WTC11 (cell line): ENCODE measurements around the gene MYO1F. TPM values are rescaled to one million over a fixed set of nuclear protein-coding genes. Genes with fewer than 3 reads are reported as not detected.
A peak's percentile ranks its signal among the peaks of the same experiment; 100 is the strongest.

Experiments
- ATAC-seq: fragments of 200-7000 bp; cut with Tn5 transposase; 2 replicates; pipeline ENCODE4 v1.10.0; 2021; ENCODE audit warnings: mild to moderate bottlenecking, moderate library complexity
- CTCF ChIA-PET: fragments of 300-600 bp; sonication (Branson Sonifier 250); formaldehyde crosslinking; loops from one replicate; lab custom pipeline; 2021; ENCODE audit warnings: antibody characterized with exemption; lab: Charles Lee
- POLR2A ChIA-PET: fragments of 350-600 bp; sonication (Branson Sonifier 250); formaldehyde crosslinking; loops from one replicate; lab custom pipeline; 2021; ENCODE audit warnings: antibody characterized with exemption; lab: Charles Lee
- DNase-seq: peaks from one replicate; pipeline ENCODE4 v3.0.0; 2021; ENCODE audit warnings: low spot score
- H3K27ac Mint-ChIP-seq: 2 replicates; pipeline ENCODE4 v1.8.0; 2021; ENCODE audit warnings: mixed read lengths
- H3K27me3 Mint-ChIP-seq: 2 replicates; pipeline ENCODE4 v1.8.0; 2021; ENCODE audit warnings: low read depth, mild to moderate bottlenecking, moderate library complexity, mixed read lengths
- H3K36me3 Mint-ChIP-seq: 2 replicates; pipeline ENCODE4 v1.8.0; 2021; ENCODE audit warnings: mixed read lengths
- H3K4me1 Mint-ChIP-seq: 2 replicates; pipeline ENCODE4 v1.8.0; 2022; ENCODE audit warnings: mixed read lengths
- H3K4me3 Mint-ChIP-seq: 2 replicates; pipeline ENCODE4 v1.8.0; 2021; ENCODE audit warnings: mild to moderate bottlenecking, moderate library complexity, mixed read lengths
- H3K9me3 Mint-ChIP-seq: 2 replicates; pipeline ENCODE4 v1.8.0; 2021; ENCODE audit warnings: mixed read lengths
- ATF6 ChIP-seq: sonication (generic); formaldehyde crosslinking; IDR thresholded peaks from 2 replicates; pipeline ENCODE4 v1.8.1; 2023; ENCODE audit warnings: mild to moderate bottlenecking, missing genetic modification reagents
- CBFB ChIP-seq: sonication (generic); formaldehyde crosslinking; IDR thresholded peaks from 2 replicates; pipeline ENCODE4 v1.8.1; 2022; ENCODE audit warnings: mild to moderate bottlenecking, low read depth, missing genetic modification reagents
- ETV6 ChIP-seq: sonication (generic); formaldehyde crosslinking; IDR thresholded peaks from 2 replicates; pipeline ENCODE4 v1.8.1; 2022; ENCODE audit warnings: mild to moderate bottlenecking, missing genetic modification reagents
- GRHL2 ChIP-seq: fragments of 250-450 bp; sonication (Bioruptor Pico); IDR thresholded peaks from 2 replicates; pipeline ENCODE4 v1.8.0; 2022; ENCODE audit warnings: mild to moderate bottlenecking, moderate library complexity; ENCODE audit not compliant: insufficient replicate concordance, severe bottlenecking
- HMGA2 ChIP-seq: fragments of 250-450 bp; sonication (Bioruptor Pico); IDR thresholded peaks from 2 replicates; pipeline ENCODE4 v1.4.0; 2021; ENCODE audit warnings: mild to moderate bottlenecking, moderate library complexity
- MXD4 ChIP-seq: fragments of 250-450 bp; sonication (Bioruptor Pico); IDR thresholded peaks from 2 replicates; pipeline ENCODE4 v1.8.0; 2021; ENCODE audit warnings: mild to moderate bottlenecking, moderate library complexity, borderline replicate concordance
- NR3C1 ChIP-seq: sonication (generic); formaldehyde crosslinking; conservative IDR thresholded peaks from 2 replicates; pipeline ENCODE4 v1.8.1; 2023; ENCODE audit warnings: low read depth, mild to moderate bottlenecking, missing genetic modification reagents
- ZBTB21 ChIP-seq: sonication (generic); formaldehyde crosslinking; IDR thresholded peaks from 2 replicates; pipeline ENCODE4 v1.8.1; 2023; ENCODE audit warnings: mild to moderate bottlenecking, missing genetic modification reagents, borderline replicate concordance
- ZNF317 ChIP-seq: sonication (generic); formaldehyde crosslinking; IDR thresholded peaks from 2 replicates; pipeline ENCODE4 v1.8.1; 2023; ENCODE audit warnings: low read depth, mild to moderate bottlenecking, moderate library complexity, missing genetic modification reagents, borderline replicate concordance
- ZNF423 ChIP-seq: fragments of 250-450 bp; sonication (Bioruptor Pico); IDR thresholded peaks from 2 replicates; pipeline ENCODE4 v2.1.2; 2022; ENCODE audit warnings: mild to moderate bottlenecking, moderate library complexity
- total RNA-seq: library from RNA; stranded (reverse); gene quantifications from 3 replicates; pipeline ENCODE4 v1.2.3, GENCODE V29; 2021
- TF ChIP-seq, protein P1 (sequence below): sonication (generic); formaldehyde crosslinking; IDR thresholded peaks from 2 replicates; pipeline ENCODE4 v1.8.0; 2023; ENCODE audit warnings: mild to moderate bottlenecking, missing genetic modification reagents
- TF ChIP-seq, protein P2 (sequence below): sonication (generic); formaldehyde crosslinking; IDR thresholded peaks from 2 replicates; pipeline ENCODE4 v1.8.0; 2022; ENCODE audit warnings: missing genetic modification reagents
- TF ChIP-seq, protein P3 (sequence below): sonication (generic); formaldehyde crosslinking; conservative IDR thresholded peaks from 2 replicates; pipeline ENCODE4 v1.8.1; 2023; ENCODE audit warnings: mild to moderate bottlenecking, low read depth, missing genetic modification reagents, moderate library complexity
- TF ChIP-seq, protein P4 (sequence below): fragments of 250-450 bp; sonication (Bioruptor Pico); IDR thresholded peaks from 2 replicates; pipeline ENCODE4 v1.9.0; 2021; ENCODE audit warnings: moderate library complexity, mild to moderate bottlenecking, inconsistent platforms, borderline replicate concordance
- TF ChIP-seq, protein P5 (sequence below): sonication (generic); formaldehyde crosslinking; IDR thresholded peaks from 2 replicates; pipeline ENCODE4 v1.8.1; 2023; ENCODE audit warnings: mild to moderate bottlenecking, missing genetic modification reagents, borderline replicate concordance

MYO1F gene
- total RNA-seq, 1 experiment from 2014 or later = 2.8 TPM

DNA sequence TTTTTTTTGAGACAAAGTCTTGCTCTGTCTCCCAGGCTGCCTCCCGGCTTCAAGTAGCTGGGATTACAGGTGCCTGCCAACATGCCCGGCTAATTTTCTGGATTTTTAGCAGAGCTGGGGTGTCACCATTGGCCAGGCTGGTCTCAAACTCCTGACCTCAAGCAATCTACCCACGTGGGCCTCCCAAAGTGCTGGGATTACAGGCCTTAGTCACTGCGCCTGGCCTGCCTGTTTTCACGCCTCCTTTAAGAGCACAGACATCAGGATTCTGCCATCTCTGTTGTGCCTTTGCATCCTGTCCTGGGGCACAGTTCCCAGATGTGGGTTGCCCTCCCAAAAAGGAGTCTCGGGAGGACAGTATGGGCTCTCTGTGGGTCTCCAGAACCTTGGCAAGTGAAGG lies 72.3 kb downstream of the MYO1F start:
- Mint-ChIP-seq H3K27ac (peak overlapping the region; percentile 48; the same call in 1 of the 2 replicates), H3K9me3 (no peaks in the 10 kb centered on the region), H3K36me3 (no peaks in the 10 kb centered on the region), H3K4me1 (peaks cover 11% of the 10 kb centered on the region), H3K27me3 (peaks cover 4% of the 10 kb centered on the region; the same call in 1 of the 2 replicates), H3K4me3 (peak overlapping the region; percentile 47)
- ATAC-seq (no peak), DNase-seq (no peak)
- ChIA-PET CTCF (interaction anchor here (0.6 to 3.1 kb wide), 8 partner anchors 9 to 157 kb away, joined by 3 to 18 read pairs (median 8); partner anchors contain the start of genes MARCHF2, RAB11B and ZNF414), POLR2A (no interaction called here)
- TF ChIP-seq ZBTB21 (no peak), GRHL2 (CRISPR knock-in tag) (no peak), ETV6 (CRISPR knock-in tag) (no peak)

DNA sequence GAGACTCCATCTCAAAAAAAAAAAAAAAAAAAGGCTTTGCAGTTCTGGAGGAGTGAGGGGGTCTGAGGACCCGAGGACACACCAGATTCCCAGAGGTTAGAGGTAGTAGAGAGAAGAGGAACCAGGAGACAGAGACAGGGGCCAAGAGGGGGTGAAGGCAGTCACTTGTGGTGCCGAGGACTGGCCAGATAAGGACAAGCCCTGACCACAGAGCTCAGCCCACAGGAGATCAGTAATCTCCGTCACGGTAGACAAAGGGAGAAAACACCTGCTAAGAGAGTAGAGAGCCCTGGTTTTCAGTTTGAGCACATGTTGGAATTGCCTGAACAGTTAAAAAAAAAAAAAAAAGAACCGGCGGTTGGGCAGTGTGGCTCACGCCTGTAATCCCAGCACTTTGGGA lies 73.1 kb downstream of the MYO1F start:
- TF ChIP-seq MXD4 (CRISPR knock-in tag) = no peak
- TF ChIP-seq, protein P1, sequence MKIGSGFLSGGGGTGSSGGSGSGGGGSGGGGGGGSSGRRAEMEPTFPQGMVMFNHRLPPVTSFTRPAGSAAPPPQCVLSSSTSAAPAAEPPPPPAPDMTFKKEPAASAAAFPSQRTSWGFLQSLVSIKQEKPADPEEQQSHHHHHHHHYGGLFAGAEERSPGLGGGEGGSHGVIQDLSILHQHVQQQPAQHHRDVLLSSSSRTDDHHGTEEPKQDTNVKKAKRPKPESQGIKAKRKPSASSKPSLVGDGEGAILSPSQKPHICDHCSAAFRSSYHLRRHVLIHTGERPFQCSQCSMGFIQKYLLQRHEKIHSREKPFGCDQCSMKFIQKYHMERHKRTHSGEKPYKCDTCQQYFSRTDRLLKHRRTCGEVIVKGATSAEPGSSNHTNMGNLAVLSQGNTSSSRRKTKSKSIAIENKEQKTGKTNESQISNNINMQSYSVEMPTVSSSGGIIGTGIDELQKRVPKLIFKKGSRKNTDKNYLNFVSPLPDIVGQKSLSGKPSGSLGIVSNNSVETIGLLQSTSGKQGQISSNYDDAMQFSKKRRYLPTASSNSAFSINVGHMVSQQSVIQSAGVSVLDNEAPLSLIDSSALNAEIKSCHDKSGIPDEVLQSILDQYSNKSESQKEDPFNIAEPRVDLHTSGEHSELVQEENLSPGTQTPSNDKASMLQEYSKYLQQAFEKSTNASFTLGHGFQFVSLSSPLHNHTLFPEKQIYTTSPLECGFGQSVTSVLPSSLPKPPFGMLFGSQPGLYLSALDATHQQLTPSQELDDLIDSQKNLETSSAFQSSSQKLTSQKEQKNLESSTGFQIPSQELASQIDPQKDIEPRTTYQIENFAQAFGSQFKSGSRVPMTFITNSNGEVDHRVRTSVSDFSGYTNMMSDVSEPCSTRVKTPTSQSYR (CRISPR knock-in tag) = no peak
- TF ChIP-seq HMGA2 (CRISPR knock-in tag) = no peak
- TF ChIP-seq GRHL2 (CRISPR knock-in tag) = no peak
- no peak for TF ChIP-seq ZNF317 (CRISPR knock-in tag)
- no peak for TF ChIP-seq NR3C1 (CRISPR knock-in tag)
- TF ChIP-seq ATF6 (CRISPR knock-in tag) = no peak
- TF ChIP-seq, protein P2, sequence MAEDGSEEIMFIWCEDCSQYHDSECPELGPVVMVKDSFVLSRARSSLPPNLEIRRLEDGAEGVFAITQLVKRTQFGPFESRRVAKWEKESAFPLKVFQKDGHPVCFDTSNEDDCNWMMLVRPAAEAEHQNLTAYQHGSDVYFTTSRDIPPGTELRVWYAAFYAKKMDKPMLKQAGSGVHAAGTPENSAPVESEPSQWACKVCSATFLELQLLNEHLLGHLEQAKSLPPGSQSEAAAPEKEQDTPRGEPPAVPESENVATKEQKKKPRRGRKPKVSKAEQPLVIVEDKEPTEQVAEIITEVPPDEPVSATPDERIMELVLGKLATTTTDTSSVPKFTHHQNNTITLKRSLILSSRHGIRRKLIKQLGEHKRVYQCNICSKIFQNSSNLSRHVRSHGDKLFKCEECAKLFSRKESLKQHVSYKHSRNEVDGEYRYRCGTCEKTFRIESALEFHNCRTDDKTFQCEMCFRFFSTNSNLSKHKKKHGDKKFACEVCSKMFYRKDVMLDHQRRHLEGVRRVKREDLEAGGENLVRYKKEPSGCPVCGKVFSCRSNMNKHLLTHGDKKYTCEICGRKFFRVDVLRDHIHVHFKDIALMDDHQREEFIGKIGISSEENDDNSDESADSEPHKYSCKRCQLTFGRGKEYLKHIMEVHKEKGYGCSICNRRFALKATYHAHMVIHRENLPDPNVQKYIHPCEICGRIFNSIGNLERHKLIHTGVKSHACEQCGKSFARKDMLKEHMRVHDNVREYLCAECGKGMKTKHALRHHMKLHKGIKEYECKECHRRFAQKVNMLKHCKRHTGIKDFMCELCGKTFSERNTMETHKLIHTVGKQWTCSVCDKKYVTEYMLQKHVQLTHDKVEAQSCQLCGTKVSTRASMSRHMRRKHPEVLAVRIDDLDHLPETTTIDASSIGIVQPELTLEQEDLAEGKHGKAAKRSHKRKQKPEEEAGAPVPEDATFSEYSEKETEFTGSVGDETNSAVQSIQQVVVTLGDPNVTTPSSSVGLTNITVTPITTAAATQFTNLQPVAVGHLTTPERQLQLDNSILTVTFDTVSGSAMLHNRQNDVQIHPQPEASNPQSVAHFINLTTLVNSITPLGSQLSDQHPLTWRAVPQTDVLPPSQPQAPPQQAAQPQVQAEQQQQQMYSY = no peak
- TF ChIP-seq, protein P3, sequence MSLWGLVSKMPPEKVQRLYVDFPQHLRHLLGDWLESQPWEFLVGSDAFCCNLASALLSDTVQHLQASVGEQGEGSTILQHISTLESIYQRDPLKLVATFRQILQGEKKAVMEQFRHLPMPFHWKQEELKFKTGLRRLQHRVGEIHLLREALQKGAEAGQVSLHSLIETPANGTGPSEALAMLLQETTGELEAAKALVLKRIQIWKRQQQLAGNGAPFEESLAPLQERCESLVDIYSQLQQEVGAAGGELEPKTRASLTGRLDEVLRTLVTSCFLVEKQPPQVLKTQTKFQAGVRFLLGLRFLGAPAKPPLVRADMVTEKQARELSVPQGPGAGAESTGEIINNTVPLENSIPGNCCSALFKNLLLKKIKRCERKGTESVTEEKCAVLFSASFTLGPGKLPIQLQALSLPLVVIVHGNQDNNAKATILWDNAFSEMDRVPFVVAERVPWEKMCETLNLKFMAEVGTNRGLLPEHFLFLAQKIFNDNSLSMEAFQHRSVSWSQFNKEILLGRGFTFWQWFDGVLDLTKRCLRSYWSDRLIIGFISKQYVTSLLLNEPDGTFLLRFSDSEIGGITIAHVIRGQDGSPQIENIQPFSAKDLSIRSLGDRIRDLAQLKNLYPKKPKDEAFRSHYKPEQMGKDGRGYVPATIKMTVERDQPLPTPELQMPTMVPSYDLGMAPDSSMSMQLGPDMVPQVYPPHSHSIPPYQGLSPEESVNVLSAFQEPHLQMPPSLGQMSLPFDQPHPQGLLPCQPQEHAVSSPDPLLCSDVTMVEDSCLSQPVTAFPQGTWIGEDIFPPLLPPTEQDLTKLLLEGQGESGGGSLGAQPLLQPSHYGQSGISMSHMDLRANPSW (CRISPR knock-in tag) = no peak
- TF ChIP-seq, protein P4, sequence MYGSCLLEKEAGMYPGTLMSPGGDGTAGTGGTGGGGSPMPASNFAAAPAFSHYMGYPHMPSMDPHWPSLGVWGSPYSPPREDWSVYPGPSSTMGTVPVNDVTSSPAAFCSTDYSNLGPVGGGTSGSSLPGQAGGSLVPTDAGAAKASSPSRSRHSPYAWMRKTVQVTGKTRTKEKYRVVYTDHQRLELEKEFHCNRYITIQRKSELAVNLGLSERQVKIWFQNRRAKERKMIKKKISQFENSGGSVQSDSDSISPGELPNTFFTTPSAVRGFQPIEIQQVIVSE (CRISPR knock-in tag) = no peak
- TF ChIP-seq ZNF423 (CRISPR knock-in tag) = no peak
- TF ChIP-seq, protein P5, sequence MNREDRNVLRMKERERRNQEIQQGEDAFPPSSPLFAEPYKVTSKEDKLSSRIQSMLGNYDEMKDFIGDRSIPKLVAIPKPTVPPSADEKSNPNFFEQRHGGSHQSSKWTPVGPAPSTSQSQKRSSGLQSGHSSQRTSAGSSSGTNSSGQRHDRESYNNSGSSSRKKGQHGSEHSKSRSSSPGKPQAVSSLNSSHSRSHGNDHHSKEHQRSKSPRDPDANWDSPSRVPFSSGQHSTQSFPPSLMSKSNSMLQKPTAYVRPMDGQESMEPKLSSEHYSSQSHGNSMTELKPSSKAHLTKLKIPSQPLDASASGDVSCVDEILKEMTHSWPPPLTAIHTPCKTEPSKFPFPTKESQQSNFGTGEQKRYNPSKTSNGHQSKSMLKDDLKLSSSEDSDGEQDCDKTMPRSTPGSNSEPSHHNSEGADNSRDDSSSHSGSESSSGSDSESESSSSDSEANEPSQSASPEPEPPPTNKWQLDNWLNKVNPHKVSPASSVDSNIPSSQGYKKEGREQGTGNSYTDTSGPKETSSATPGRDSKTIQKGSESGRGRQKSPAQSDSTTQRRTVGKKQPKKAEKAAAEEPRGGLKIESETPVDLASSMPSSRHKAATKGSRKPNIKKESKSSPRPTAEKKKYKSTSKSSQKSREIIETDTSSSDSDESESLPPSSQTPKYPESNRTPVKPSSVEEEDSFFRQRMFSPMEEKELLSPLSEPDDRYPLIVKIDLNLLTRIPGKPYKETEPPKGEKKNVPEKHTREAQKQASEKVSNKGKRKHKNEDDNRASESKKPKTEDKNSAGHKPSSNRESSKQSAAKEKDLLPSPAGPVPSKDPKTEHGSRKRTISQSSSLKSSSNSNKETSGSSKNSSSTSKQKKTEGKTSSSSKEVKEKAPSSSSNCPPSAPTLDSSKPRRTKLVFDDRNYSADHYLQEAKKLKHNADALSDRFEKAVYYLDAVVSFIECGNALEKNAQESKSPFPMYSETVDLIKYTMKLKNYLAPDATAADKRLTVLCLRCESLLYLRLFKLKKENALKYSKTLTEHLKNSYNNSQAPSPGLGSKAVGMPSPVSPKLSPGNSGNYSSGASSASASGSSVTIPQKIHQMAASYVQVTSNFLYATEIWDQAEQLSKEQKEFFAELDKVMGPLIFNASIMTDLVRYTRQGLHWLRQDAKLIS (CRISPR knock-in tag) = no peak
- no peak for TF ChIP-seq CBFB
- TF ChIP-seq, all 79 proteins: peak for 0
- ATAC-seq (no peak), DNase-seq (no peak)
- H3K36me3 Mint-ChIP-seq = no peaks in the 10 kb centered on the region
- ChIA-PET POLR2A (no interaction called here), CTCF (interaction anchor here (1.4 to 3.1 kb wide), 2 partner anchors 9 to 77 kb away, joined by 4 to 18 read pairs; partner anchors contain the start of gene ZNF414)
- H3K4me3 Mint-ChIP-seq = peak overlapping the region; percentile 37; the same call in 1 of the 2 replicates
- H3K4me1 Mint-ChIP-seq = peaks cover 11% of the 10 kb centered on the region
- no peaks in the 10 kb centered on the region for H3K9me3 Mint-ChIP-seq
- no peak overlapping the region for H3K27ac Mint-ChIP-seq
- peaks cover 4% of the 10 kb centered on the region; the same call in 1 of the 2 replicates for H3K27me3 Mint-ChIP-seq
